Neuron (in vitro differentiated cells): ENCODE measurements around the gene KLHL26.

ENCODE experiments used
- H2AFZ ChIP-seq: one replicate; pipeline ENCODE4 v1.6.1; 2013; ENCODE audit warnings: low read depth, mild to moderate bottlenecking, inconsistent platforms, low read length, moderate library complexity
- H3K27me3 ChIP-seq: one replicate; pipeline ENCODE4 v1.6.1; 2013; ENCODE audit warnings: low read length; ENCODE audit not compliant: insufficient read depth
- H3K36me3 ChIP-seq: one replicate; pipeline ENCODE4 v1.6.1; 2013; ENCODE audit warnings: low read length; ENCODE audit not compliant: insufficient read depth
- H3K4me1 ChIP-seq: one replicate; pipeline ENCODE4 v1.6.1; 2013; ENCODE audit warnings: low read length; ENCODE audit not compliant: insufficient read depth
- H3K4me3 ChIP-seq: 2 replicates; pipeline ENCODE4 v1.5.1; 2013; ENCODE audit warnings: mild to moderate bottlenecking, low read length, moderate library complexity
- H3K9me3 ChIP-seq: one replicate; pipeline ENCODE4 v1.6.1; 2013; ENCODE audit warnings: low read length

KLHL26 gene

GRCh38 chr19:18696023-18696422 is 59.2 kb downstream of the KLHL26 start:
- H2AFZ ChIP-seq = no peak overlapping the region
- H3K27me3 ChIP-seq = no peaks in the 10 kb centered on the region
- H3K4me1 ChIP-seq = peaks cover 4% of the 10 kb centered on the region
- H3K9me3 ChIP-seq = peaks cover 5% of the 10 kb centered on the region
- H3K36me3 ChIP-seq = no peaks in the 10 kb centered on the region
- H3K4me3 ChIP-seq = no peak overlapping the region

- Histone ChIP-seq H3K36me3 (no peaks in the 10 kb centered on the region), H3K4me3 (no peak overlapping the region), H3K27me3 (no peaks in the 10 kb centered on the region), H2AFZ (no peak overlapping the region), H3K4me1 (peaks cover 4% of the 10 kb centered on the region), H3K9me3 (no peaks in the 10 kb centered on the region)
Measured at GRCh38 chr19:18697680-18698079, 60.9 kb downstream of the KLHL26 start.

GRCh38 chr19:18698321-18699167 is 61.7 kb downstream of the KLHL26 start:
- Histone ChIP-seq H3K27me3 (no peaks in the 10 kb centered on the region), H3K4me1 (peaks cover 4% of the 10 kb centered on the region), H3K36me3 (no peaks in the 10 kb centered on the region), H2AFZ (no peak overlapping the region), H3K4me3 (no peak overlapping the region), H3K9me3 (no peaks in the 10 kb centered on the region)

- H3K27me3 ChIP-seq = no peaks in the 10 kb centered on the region
- no peaks in the 10 kb centered on the region for H3K9me3 ChIP-seq
- no peak overlapping the region for H3K4me3 ChIP-seq
- no peaks in the 10 kb centered on the region for H3K36me3 ChIP-seq
- H3K4me1 ChIP-seq = peaks cover 4% of the 10 kb centered on the region
- no peak overlapping the region for H2AFZ ChIP-seq
Measured at GRCh38 chr19:18699403-18700054, 62.7 kb downstream of the KLHL26 start.

GRCh38 chr19:18700501-18701249 is 63.8 kb downstream of the KLHL26 start:
- no peaks in the 10 kb centered on the region for H3K27me3 ChIP-seq
- H3K4me1 ChIP-seq = peaks cover 4% of the 10 kb centered on the region
- no peaks in the 10 kb centered on the region for H3K36me3 ChIP-seq
- H2AFZ ChIP-seq = no peak overlapping the region
- H3K9me3 ChIP-seq = no peaks in the 10 kb centered on the region
- peak overlapping the region; percentile 38 for H3K4me3 ChIP-seq

GRCh38 chr19:18701250-18701608 is 64.4 kb downstream of the KLHL26 start:
- no peak overlapping the region for H3K4me3 ChIP-seq
- H3K27me3 ChIP-seq = no peaks in the 10 kb centered on the region
- no peaks in the 10 kb centered on the region for H3K9me3 ChIP-seq
- peaks cover 4% of the 10 kb centered on the region for H3K4me1 ChIP-seq
- H2AFZ ChIP-seq = no peak overlapping the region
- H3K36me3 ChIP-seq = no peaks in the 10 kb centered on the region

GRCh38 chr19:18704054-18704453 is 67.2 kb downstream of the KLHL26 start:
- Histone ChIP-seq H3K36me3 (no peaks in the 10 kb centered on the region), H3K4me1 (peaks cover 4% of the 10 kb centered on the region), H3K4me3 (no peak overlapping the region), H3K27me3 (no peaks in the 10 kb centered on the region), H3K9me3 (no peaks in the 10 kb centered on the region), H2AFZ (no peak overlapping the region)

- Histone ChIP-seq H3K4me3 (no peak overlapping the region), H3K36me3 (no peaks in the 10 kb centered on the region), H3K9me3 (no peaks in the 10 kb centered on the region), H2AFZ (no peak overlapping the region), H3K27me3 (no peaks in the 10 kb centered on the region), H3K4me1 (peaks cover 4% of the 10 kb centered on the region)
Measured at GRCh38 chr19:18704971-18705370, 68.1 kb downstream of the KLHL26 start.

GRCh38 chr19:18708452-18709231 is 71.8 kb downstream of the KLHL26 start:
- no peaks in the 10 kb centered on the region for H3K27me3 ChIP-seq
- peaks cover 2% of the 10 kb centered on the region for H3K36me3 ChIP-seq
- H3K9me3 ChIP-seq = no peaks in the 10 kb centered on the region
- H2AFZ ChIP-seq = no peak overlapping the region
- H3K4me3 ChIP-seq = no peak overlapping the region
- H3K4me1 ChIP-seq = no peaks in the 10 kb centered on the region

- Histone ChIP-seq H3K36me3 (peaks cover 4% of the 10 kb centered on the region), H3K4me3 (no peak overlapping the region), H3K9me3 (peaks cover 2% of the 10 kb centered on the region), H2AFZ (no peak overlapping the region), H3K27me3 (no peaks in the 10 kb centered on the region), H3K4me1 (no peaks in the 10 kb centered on the region)
Measured at GRCh38 chr19:18709546-18709945, 72.7 kb downstream of the KLHL26 start.

- no peaks in the 10 kb centered on the region for H3K27me3 ChIP-seq
- peaks cover 2% of the 10 kb centered on the region for H3K9me3 ChIP-seq
- no peaks in the 10 kb centered on the region for H3K4me1 ChIP-seq
- no peak overlapping the region for H2AFZ ChIP-seq
- no peak overlapping the region for H3K4me3 ChIP-seq
- peaks cover 4% of the 10 kb centered on the region for H3K36me3 ChIP-seq
Measured at GRCh38 chr19:18710186-18710585, 73.4 kb downstream of the KLHL26 start.

- peaks cover 2% of the 10 kb centered on the region for H3K9me3 ChIP-seq
- H3K4me3 ChIP-seq = no peak overlapping the region
- H3K4me1 ChIP-seq = no peaks in the 10 kb centered on the region
- peaks cover 4% of the 10 kb centered on the region for H3K36me3 ChIP-seq
- no peak overlapping the region for H2AFZ ChIP-seq
- H3K27me3 ChIP-seq = no peaks in the 10 kb centered on the region
Measured at GRCh38 chr19:18710996-18711751, 74.3 kb downstream of the KLHL26 start.
